ENCODE data around the gene ASGR2.
"Not testable (repeated sequence)": the region's sequence is repeated elsewhere in the genome, so short reads cannot be mapped to it uniquely, and the experiment has no call there.

ASGR2 gene

GRCh38 chr17:7107795-7108559 lies 6.6 kb downstream of the ASGR2 start:
- H3K4me3 ChIP-seq (ENCODE audit: low read depth, low read length) = no peak overlapping the region
- no peak for TF ChIP-seq CTCF (IDR thresholded peaks at IDR 0.05; ENCODE audit: borderline replicate concordance, insufficient read depth, low read depth, low read length)

- TF ChIP-seq CTCF (IDR thresholded peaks at IDR 0.05; ENCODE audit: borderline replicate concordance, insufficient read depth, low read depth, low read length) = no peak
- no peak overlapping the region for H3K4me3 ChIP-seq (ENCODE audit: low read depth, low read length)
Measured at GRCh38 chr17:7107012-7107754, 7.4 kb downstream of the ASGR2 start.

GRCh38 chr17:7102421-7102820 lies 12.2 kb downstream of the ASGR2 start:
- no peak for TF ChIP-seq CTCF (IDR thresholded peaks at IDR 0.05; ENCODE audit: borderline replicate concordance, insufficient read depth, low read depth, low read length)

GRCh38 chr17:7101531-7101930 lies 13.1 kb downstream of the ASGR2 start:
- no peak overlapping the region for H3K4me3 ChIP-seq (ENCODE audit: low read depth, low read length)
- TF ChIP-seq CTCF (IDR thresholded peaks at IDR 0.05; ENCODE audit: borderline replicate concordance, insufficient read depth, low read depth, low read length) = no peak

More at GRCh38 chr17:7102421-7102820, 12.2 kb downstream of the ASGR2 start:
- H3K4me3 ChIP-seq (ENCODE audit: low read depth, low read length) = no peak overlapping the region

GRCh38 chr17:7100641-7101379 lies 13.8 kb downstream of the ASGR2 start:
- H3K4me3 ChIP-seq (ENCODE audit: low read depth, low read length) = not testable (repeated sequence)

- no peak for TF ChIP-seq CTCF (IDR thresholded peaks at IDR 0.05; ENCODE audit: borderline replicate concordance, insufficient read depth, low read depth, low read length)
- H3K4me3 ChIP-seq (ENCODE audit: low read depth, low read length) = no peak overlapping the region
Measured at GRCh38 chr17:7098802-7099459, 15.7 kb downstream of the ASGR2 start.

GRCh38 chr17:7097940-7098339 lies 16.7 kb downstream of the ASGR2 start:
- TF ChIP-seq CTCF (IDR thresholded peaks at IDR 0.05; ENCODE audit: borderline replicate concordance, insufficient read depth, low read depth, low read length) = no peak
- H3K4me3 ChIP-seq (ENCODE audit: low read depth, low read length) = no peak overlapping the region

Data from GM12875 (cell line).